Measurements from ENCODE around the gene DDX19B. TPM values are rescaled to one million over a fixed set of nuclear protein-coding genes. Genes with fewer than 3 reads are reported as not detected.
"Not testable (repeated sequence)": the region's sequence is repeated elsewhere in the genome, so short reads cannot be mapped to it uniquely, and the experiment has no call there.

Gene DDX19B
- total RNA-seq (10 to 100 TPM; 18.9 to 42.2 (median 21.6) TPM), polyA plus RNA-seq (10 to 100 TPM; 21.1 to 45.6 TPM)
- long read RNA-seq, donor 1, transcript DDX19B-201 (12 exons, 3,386 nt), result major isoform, 59 of 90 reads
- long read RNA-seq, donor 1, partial matches to known transcripts, result 9 of 90 reads
- long read RNA-seq, donor 1, other reads (novel, unspliced or antisense), result 14 of 90 reads
- long read RNA-seq, donor 2, partial matches to known transcripts, result 0 of 5 reads
- long read RNA-seq, donor 2, other reads (novel, unspliced or antisense), result 0 of 5 reads
- long read RNA-seq, donor 3, transcript DDX19B-201 (12 exons, 3,386 nt), result major isoform, 23 of 35 reads
- long read RNA-seq, donor 3, partial matches to known transcripts, result 0 of 35 reads
- long read RNA-seq, donor 3, other reads (novel, unspliced or antisense), result 9 of 35 reads

GRCh38 chr16:70298988-70299938 is at the start of gene DDX19B:
DDX19B (plus strand) TSS chr16:70299186; CDS start chr16:70299298, 112 bp downstream.
- peak; percentile 73 to 88 (median 80) for DNase-seq
- Histone ChIP-seq H3K4me3 (peak within 1 kb of the TSS; percentile 72), H3K9me3 (no peaks in the 10 kb centered on the region), H3K4me1 (ENCODE audit: insufficient read depth) (no peaks in the 10 kb centered on the region), H3K27ac (peak within 1 kb of the TSS; percentile 56 to 95), H3K27me3 (no peaks in the 10 kb centered on the region), H3K36me3 (no peaks in the 10 kb centered on the region)
- TF ChIP-seq CTCF (IDR thresholded peaks at IDR 0.05) (peak in 1 of 3 donors; percentile 26), POLR2A (IDR thresholded peaks at IDR 0.05) (peak; percentile 63), EP300 (IDR thresholded peaks at IDR 0.05) (no peak)
- 0 to 1% (median 0%) methylated on average over 25 to 37 of the region's 37 CpGs for WGBS, 3 donors
- intact Hi-C loops (cut with DNase I), result loop anchor here in 2 of 4 donors (10.0 kb wide), 1 partner anchor 46 kb away; the partner anchor contains the start of gene DDX19A (in 2 of the 2)

GRCh38 chr16:70249697-70250096 is 49.3 kb upstream of the DDX19B start:
- H3K9me3 ChIP-seq; intact Hi-C loops (cut with DNase I); H3K4me3 ChIP-seq; H3K4me1 ChIP-seq (ENCODE audit: insufficient read depth); H3K27ac ChIP-seq; DNase-seq; H3K27me3 ChIP-seq; H3K36me3 ChIP-seq: not testable (repeated sequence)
- 67 to 83% (median 72%) methylated on average over 4 of the region's 4 CpGs for WGBS, 3 donors

GRCh38 chr16:70250748-70251628 is 48.0 kb upstream of the DDX19B start:
- peak in 1 of 3 donors; percentile 12 for TF ChIP-seq CTCF (IDR thresholded peaks at IDR 0.05)
- TF ChIP-seq POLR2A (IDR thresholded peaks at IDR 0.05), result no peak
- WGBS, 3 donors, result 0 to 2% (median 1%) methylated on average over 45 to 92 of the region's 92 CpGs
- H3K27ac ChIP-seq, result peak overlapping the region; percentile 46 to 62
- H3K4me3 ChIP-seq, result peak overlapping the region; percentile 71
- peak in 3 of 5 donors; percentile 20 to 63 (median 47) for DNase-seq
- intact Hi-C loops (cut with DNase I), result no loop called here
- H3K27me3 ChIP-seq, result no peaks in the 10 kb centered on the region
- H3K4me1 ChIP-seq (ENCODE audit: insufficient read depth), result peaks cover 2% of the 10 kb centered on the region
- no peaks in the 10 kb centered on the region for H3K36me3 ChIP-seq
- H3K9me3 ChIP-seq, result no peaks in the 10 kb centered on the region

- Histone ChIP-seq H3K27ac (peak within 1 kb of the TSS; percentile 46 to 62), H3K4me1 (ENCODE audit: insufficient read depth) (peaks cover 2% of the 10 kb centered on the region), H3K36me3 (no peaks in the 10 kb centered on the region), H3K27me3 (no peaks in the 10 kb centered on the region), H3K9me3 (no peaks in the 10 kb centered on the region), H3K4me3 (peak within 1 kb of the TSS; percentile 71)
- WGBS, 3 donors, result 1 to 4% (median 2%) methylated on average over 35 to 65 of the region's 65 CpGs
- intact Hi-C loops (cut with DNase I), result loop anchor here in 1 of 4 donors (2.0 kb wide), 1 partner anchor 37 kb away; the partner anchor contains the start of gene AARS1
- peak; percentile 87 to 93 (median 88) for DNase-seq
- TF ChIP-seq CTCF (IDR thresholded peaks at IDR 0.05) (peak; percentile 89 to 96 (median 92)), EP300 (IDR thresholded peaks at IDR 0.05) (no peak), POLR2A (IDR thresholded peaks at IDR 0.05) (peak; percentile 45)
Measured at GRCh38 chr16:70251629-70252354, 47.2 kb upstream of the DDX19B start, which contains the start of gene EXOSC6. EXOSC6 (minus strand) TSS chr16:70251940; CDS start chr16:70251900, 40 bp downstream.

Measured in ovary (tissue), 10 donors.